GM19455 (cell line): Measurements from ENCODE around the gene APOE.
"Not testable (repeated sequence)": the region's sequence is repeated elsewhere in the genome, so short reads cannot be mapped to it uniquely, and the experiment has no call there.

Experiments used
- ATAC-seq: cut with Tn5 transposase; IDR thresholded peaks from one replicate; pipeline ENCODE4 v1.9.1; 2021; ENCODE audit not compliant: unreplicated experiment

Gene APOE

DNA sequence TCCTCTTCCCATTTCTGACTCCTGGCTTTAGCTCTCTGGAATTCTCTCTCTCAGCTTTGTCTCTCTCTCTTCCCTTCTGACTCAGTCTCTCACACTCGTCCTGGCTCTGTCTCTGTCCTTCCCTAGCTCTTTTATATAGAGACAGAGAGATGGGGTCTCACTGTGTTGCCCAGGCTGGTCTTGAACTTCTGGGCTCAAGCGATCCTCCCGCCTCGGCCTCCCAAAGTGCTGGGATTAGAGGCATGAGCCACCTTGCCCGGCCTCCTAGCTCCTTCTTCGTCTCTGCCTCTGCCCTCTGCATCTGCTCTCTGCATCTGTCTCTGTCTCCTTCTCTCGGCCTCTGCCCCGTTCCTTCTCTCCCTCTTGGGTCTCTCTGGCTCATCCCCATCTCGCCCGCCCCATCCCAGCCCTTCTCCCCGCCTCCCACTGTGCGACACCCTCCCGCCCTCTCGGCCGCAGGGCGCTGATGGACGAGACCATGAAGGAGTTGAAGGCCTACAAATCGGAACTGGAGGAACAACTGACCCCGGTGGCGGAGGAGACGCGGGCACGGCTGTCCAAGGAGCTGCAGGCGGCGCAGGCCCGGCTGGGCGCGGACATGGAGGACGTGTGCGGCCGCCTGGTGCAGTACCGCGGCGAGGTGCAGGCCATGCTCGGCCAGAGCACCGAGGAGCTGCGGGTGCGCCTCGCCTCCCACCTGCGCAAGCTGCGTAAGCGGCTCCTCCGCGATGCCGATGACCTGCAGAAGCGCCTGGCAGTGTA is 2.7 kb downstream of the APOE start:
- no peak for ATAC-seq

GRCh38 chr19:44908836-44909261 is 3.3 kb downstream of the APOE start:
- no peak for ATAC-seq

- no peak for ATAC-seq
Observed at GRCh38 chr19:44909775-44910174, 4.2 kb downstream of the APOE start.

DNA sequence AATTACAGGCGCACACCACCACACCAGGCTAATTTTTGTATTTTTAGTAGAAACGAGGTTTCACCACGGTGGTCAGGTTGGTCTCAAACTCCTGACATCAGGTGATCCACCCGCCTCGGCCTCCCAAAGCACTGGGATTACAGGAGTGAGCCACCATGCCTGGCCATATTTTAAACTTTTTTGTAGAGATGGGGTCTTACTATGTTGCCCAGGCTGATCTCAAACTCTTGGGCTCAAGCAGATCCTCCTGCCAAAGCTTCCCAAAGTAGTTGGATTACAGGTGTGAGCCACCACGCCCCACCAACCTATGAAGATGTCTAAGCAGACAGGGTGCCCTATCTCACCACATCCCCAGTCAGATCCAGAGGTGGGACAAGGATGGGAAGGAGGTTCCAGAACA is 6.3 kb downstream of the APOE start:
- ATAC-seq = not testable (repeated sequence)

DNA sequence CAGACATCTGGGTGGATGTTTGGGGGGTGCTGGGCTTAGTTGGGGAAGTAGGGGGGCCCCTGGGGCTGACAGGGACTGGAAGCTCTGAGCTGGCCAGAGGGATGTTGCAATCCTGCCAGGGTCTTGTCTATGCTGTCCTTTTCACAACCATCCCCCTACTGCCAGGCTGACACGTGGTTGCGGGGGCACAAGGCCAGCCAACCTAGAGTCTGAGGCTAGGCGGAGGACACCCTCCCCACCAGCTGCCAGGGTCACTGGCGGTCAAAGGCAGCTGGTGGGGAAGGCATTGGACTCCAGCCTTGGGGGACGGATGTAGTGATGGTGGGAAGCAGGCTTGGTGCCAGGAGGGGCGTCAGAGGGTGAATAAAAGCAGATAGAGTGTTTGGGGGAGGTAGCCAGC is 7.3 kb downstream of the APOE start:
- no peak for ATAC-seq

DNA sequence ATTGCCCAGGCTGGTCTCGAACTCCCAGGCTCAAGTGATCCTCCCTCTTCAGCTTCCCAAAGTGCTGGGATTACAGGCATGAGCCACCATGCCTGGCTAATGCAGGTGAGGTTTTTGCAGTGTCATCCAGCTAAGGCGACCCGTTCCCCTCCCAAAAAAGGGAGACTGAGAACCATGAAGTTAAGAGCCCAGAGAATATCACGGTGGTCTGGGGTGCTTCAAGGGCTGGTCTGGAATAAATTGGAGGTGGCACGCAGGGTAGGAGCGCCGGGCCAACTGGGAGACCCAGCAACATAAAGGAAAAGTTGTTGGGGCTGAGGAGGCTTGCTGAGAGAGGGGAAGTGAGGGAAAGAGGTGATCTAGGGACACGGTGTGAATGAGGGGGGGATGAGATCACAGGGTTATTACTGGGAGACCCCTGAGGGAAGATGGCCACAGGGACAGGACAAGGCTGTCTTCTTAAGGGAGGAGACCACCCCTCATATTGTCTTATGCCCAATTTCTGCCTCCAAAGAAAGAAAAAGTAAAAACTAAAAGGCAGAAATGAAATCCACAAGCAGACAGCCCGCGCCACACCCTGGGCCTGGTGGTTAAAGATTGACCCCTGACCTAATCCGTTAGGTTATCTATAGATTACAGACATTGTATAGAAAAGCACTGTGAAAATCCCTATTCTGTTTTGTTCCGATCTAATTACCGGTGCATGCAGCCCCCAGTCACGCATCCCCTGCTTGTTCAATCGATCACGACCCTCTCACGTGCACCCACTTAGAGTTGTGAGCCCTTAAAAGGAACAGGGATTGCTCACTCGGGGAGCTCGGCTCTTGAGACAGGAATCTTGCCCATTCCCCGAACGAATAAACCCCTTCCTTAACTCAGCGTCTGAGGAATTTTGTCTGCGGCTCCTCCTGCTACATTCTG is 8.2 kb downstream of the APOE start:
- not testable (repeated sequence) for ATAC-seq

- ATAC-seq = peak; percentile 94
Observed at GRCh38 chr19:44914433-44915206, 9.0 kb downstream of the APOE start, which contains the start of gene APOC1. TSS of gene APOC1 (plus strand) at chr19:44914608. CDS start at chr19:44914892, 284 bp downstream.

- ATAC-seq = no peak
Observed at GRCh38 chr19:44924243-44924725, 18.7 kb downstream of the APOE start.

DNA sequence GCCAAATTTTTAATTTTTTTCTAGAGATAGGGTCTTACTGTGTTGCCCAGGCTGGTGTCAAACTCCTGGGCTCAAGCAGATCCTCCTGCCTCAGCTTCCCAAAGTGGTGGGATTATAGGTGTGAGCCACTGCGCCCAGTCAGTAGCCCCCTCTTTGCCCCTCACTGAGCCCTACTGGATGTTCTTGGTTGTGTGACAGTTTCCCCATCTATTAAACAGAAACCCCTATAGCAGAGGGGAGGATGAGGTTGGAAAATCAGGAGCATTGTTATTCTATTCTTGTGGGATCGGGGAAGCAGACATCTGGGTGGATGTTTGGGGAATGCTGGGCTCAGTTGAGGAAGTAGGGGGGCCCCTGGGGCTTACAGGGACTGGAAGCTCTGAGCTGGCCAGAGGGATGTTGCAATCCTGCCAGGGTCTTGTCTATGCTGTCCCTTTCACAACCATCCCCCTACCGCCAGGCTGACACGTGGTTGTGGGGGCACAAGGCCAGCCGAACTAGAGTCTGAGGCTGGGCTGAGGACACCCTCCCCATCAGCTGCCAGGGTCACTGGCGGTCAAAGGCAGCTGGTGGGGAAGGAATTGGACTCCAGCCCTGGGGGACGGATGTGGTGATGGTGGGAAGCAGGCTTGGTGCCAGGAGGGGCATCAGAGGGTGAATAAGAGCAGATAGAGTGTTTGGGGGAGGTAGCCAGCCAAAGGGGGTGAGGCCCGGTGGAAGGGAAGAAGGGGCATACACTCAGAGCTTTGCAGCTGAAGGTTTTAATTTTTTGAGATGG is 19.7 kb downstream of the APOE start:
- no peak for ATAC-seq

DNA sequence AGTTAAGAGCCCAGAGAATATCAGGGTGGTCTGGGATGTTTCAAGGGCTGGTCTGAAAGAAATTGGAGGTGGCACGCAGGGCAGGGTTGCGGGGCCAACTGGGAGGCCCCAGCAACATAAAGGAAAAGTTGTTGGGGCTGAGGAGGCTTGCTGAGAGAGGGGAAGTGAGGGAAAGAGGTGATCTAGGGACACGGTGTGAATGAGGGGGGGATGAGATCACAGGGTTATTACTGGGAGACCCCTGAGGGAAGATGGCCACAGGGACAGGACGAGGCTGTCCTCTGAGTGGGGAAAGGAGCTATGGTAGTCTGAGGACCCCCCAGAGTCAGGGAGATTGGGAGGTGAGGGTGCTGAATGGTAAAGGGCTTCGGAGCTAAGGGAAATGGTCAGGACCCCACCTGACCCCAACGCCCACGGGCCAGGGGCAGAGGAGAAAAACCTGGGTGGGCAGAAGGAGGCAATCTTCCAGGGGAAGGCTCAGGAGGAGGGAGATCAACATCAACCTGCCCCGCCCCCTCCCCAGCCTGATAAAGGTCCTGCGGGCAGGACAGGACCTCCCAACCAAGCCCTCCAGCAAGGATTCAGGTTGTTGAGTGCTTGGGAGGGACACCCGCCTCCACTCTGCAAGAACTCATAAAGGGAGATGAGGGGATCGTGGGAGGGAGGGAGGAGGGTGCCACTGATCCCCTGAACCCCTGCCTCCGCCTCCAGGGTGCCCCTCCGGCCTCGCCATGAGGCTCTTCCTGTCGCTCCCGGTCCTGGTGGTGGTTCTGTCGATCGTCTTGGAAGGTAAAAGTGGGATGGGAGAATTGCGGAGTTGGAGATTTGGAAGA is 20.9 kb downstream of the APOE start:
- not testable (repeated sequence) for ATAC-seq

DNA sequence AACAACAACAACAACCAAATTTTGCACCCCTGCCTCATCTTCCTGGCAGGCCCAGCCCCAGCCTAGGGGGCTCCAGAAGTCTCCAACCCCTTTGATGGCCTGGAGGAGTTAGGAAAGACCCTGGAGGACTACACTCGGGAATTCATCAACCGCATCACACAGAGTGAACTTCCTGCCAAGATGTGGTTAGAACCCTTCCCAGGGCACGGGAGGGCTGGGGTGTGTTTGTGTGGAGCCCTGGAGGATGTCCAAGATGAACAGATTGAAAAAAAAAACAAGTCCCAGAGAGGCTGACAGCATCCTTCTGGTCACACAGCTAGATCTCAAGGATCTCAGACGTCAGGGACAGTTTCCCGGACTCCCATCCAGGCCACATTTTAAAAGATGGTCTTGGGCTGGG is 22.1 kb downstream of the APOE start:
- no peak for ATAC-seq

- no peak for ATAC-seq
Observed at GRCh38 chr19:44930088-44930487, 24.5 kb downstream of the APOE start.

DNA sequence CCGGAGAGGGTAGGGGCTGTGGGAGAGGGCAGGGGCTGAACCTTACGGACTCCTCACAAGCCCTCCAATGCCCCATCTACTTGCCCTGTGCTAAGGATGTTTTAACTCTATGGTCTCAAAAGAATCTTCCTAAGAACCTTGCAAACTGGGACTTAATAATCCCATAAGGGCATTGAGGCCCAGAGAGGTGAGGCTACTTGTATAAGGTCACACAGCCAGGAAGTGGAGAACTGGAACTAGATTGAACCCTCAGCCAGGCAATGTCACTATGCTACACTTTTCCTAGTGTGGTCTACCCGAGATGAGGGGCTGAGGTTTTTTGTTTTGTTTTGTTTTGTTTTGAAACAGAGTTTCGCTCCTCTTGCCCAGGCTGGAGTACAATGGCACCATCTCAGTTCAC is 25.9 kb downstream of the APOE start:
- no peak for ATAC-seq

DNA sequence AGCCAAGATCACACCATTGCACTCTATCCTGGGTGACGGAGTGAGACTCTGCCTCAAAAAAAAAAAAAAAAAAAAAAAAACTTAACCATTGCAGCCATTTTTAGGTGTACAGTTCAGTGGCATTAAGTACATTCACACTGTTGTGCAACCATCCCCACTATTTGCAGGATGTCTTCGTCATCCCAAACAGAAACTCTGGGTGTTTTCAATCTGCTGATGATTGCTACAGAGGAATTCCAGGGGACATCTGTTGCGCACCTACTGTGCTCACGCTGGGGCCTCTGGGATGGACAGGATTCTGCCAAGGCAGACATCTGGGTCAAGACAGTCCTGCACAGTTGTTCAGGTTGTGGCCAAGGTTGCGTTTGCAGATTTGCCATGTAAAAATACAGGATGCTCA is 34.1 kb downstream of the APOE start:
- ATAC-seq = no peak

DNA sequence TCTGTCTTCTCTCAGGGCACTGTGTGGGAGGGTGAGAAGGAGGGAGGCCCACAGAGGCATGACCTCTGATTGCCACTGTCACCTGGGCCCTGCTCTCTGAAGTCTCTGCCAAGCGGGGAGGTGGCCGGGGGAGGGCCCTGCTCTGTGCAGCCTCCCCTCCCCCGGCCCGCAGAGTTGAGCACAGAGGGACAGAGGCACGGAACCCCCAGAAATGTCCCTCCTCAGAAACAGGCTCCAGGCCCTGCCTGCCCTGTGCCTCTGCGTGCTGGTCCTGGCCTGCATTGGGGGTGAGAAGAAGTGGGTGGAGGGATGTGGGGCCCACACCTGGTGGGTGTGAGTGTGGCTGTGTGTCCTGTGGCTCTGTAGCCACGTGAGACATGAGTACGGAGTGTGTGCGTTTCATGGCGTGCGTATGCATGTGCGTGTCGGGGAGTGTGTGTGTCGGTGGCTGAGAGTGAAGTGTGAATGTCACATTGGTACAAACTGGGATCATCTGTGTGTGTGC is 36.5 kb downstream of the APOE start, which contains the start of gene APOC4:
APOC4 (plus strand) TSS at position 171 of the 505 bp plus-strand sequence; CDS start at position 212, 41 bp downstream.
- no peak for ATAC-seq

- no peak for ATAC-seq
Observed at GRCh38 chr19:44943801-44944249, 38.2 kb downstream of the APOE start.

- no peak for ATAC-seq
Observed at GRCh38 chr19:44947041-44947581, 41.5 kb downstream of the APOE start.

- ATAC-seq = no peak
Observed at GRCh38 chr19:44948237-44948636, 42.6 kb downstream of the APOE start.
